GM12874 (cell line): ENCODE data around the gene RBSN.

Experiments used
- CTCF ChIP-seq: IDR thresholded peaks from 2 replicates; pipeline ENCODE4 v1.5.1; 2011; ENCODE audit warnings: low read depth, mild to moderate bottlenecking, control low read depth, low read length, moderate library complexity; ENCODE audit not compliant: insufficient read depth

The RBSN gene

GRCh38 chr3:15042936-15043335 is 56.0 kb downstream of the RBSN start:
- TF ChIP-seq CTCF, result no peak

- no peak for TF ChIP-seq CTCF
Measured at GRCh38 chr3:15041950-15042349, 57.0 kb downstream of the RBSN start.

GRCh38 chr3:15040844-15041243 is 58.1 kb downstream of the RBSN start:
- no peak for TF ChIP-seq CTCF

GRCh38 chr3:15038306-15038705 is 60.6 kb downstream of the RBSN start:
- no peak for TF ChIP-seq CTCF

GRCh38 chr3:15033103-15033502 is 65.8 kb downstream of the RBSN start:
- no peak for TF ChIP-seq CTCF

- TF ChIP-seq CTCF, result no peak
Measured at GRCh38 chr3:15032650-15033049, 66.3 kb downstream of the RBSN start.

- no peak for TF ChIP-seq CTCF
Measured at GRCh38 chr3:15029625-15030024, 69.3 kb downstream of the RBSN start.

- no peak for TF ChIP-seq CTCF
Measured at GRCh38 chr3:15023719-15024118, 75.2 kb downstream of the RBSN start.
